Head of caudate nucleus (tissue), 42 donors: Measurements from ENCODE around the gene CRMP1.
"Not testable (repeated sequence)": the region's sequence is repeated elsewhere in the genome, so short reads cannot be mapped to it uniquely, and the experiment has no call there.

Experiments used
- DNase-seq, 42 donors: peaks; one replicate each; pipeline versions ENCODE4 v3.0.0 to v3.0.0-alpha.2; 2020 to 2021; ENCODE audit warnings: mixed read lengths in 7 of 42
- intact Hi-C: fragments of 100-400 bp; cut with DNase I; formaldehyde crosslinking; loops from one replicate; pipeline ENCODE4 v1.15.0; 2022

The CRMP1 gene

GRCh38 chr4:5837483-5837882 lies 55.4 kb downstream of the CRMP1 start:
- intact Hi-C loops, DNase-seq: not testable (repeated sequence)

GRCh38 chr4:5836943-5837342 lies 55.9 kb downstream of the CRMP1 start:
- DNase-seq: no peak
- intact Hi-C loops: no loop called here

- intact Hi-C loops: no loop called here
- no peak for DNase-seq
These were observed 64.9 kb downstream of the CRMP1 start for GRCh38 chr4:5828005-5828391.

GRCh38 chr4:5827108-5828004 lies 65.5 kb downstream of the CRMP1 start:
- no peak for DNase-seq
- intact Hi-C loops: no loop called here

GRCh38 chr4:5826437-5827107 lies 66.3 kb downstream of the CRMP1 start:
- intact Hi-C loops: no loop called here

GRCh38 chr4:5825321-5826041 lies 67.4 kb downstream of the CRMP1 start:
- intact Hi-C loops: no loop called here
- no peak for DNase-seq

More at GRCh38 chr4:5826437-5827107, 66.3 kb downstream of the CRMP1 start:
- DNase-seq: no peak

GRCh38 chr4:5824635-5825034 lies 68.3 kb downstream of the CRMP1 start:
- peak in 7 of 42 donors; percentile 14 to 49 (median 32) for DNase-seq
- intact Hi-C loops: no loop called here

- no peak for DNase-seq
- intact Hi-C loops: no loop called here
These were observed 68.7 kb downstream of the CRMP1 start for GRCh38 chr4:5824227-5824626.

GRCh38 chr4:5823542-5824211 lies 69.2 kb downstream of the CRMP1 start:
- intact Hi-C loops: no loop called here
- DNase-seq: no peak

GRCh38 chr4:5822619-5823018 lies 70.3 kb downstream of the CRMP1 start:
- no peak for DNase-seq
- intact Hi-C loops: no loop called here

GRCh38 chr4:5821665-5822358 lies 71.1 kb downstream of the CRMP1 start:
- peak in 16 of 42 donors; percentile 10 to 62 (median 40) for DNase-seq
- intact Hi-C loops: no loop called here

- intact Hi-C loops: no loop called here
- peak in 1 of 42 donors; percentile 2 for DNase-seq
These were observed 76.0 kb downstream of the CRMP1 start for GRCh38 chr4:5816851-5817375.

- DNase-seq: no peak
- intact Hi-C loops: no loop called here
These were observed 76.8 kb downstream of the CRMP1 start for GRCh38 chr4:5816101-5816500.

- no peak for DNase-seq
- intact Hi-C loops: no loop called here
These were observed 77.2 kb downstream of the CRMP1 start for GRCh38 chr4:5815641-5816040.

GRCh38 chr4:5814421-5814820 lies 78.5 kb downstream of the CRMP1 start:
- intact Hi-C loops: no loop called here
- DNase-seq: peak in 1 of 42 donors; percentile 15

- DNase-seq: no peak
- intact Hi-C loops: no loop called here
These were observed 79.0 kb downstream of the CRMP1 start for GRCh38 chr4:5813882-5814255.

- intact Hi-C loops: no loop called here
- DNase-seq: peak in 24 of 42 donors; percentile 13 to 77 (median 42)
These were observed 80.2 kb downstream of the CRMP1 start for GRCh38 chr4:5812506-5813229.

GRCh38 chr4:5812057-5812456 lies 80.8 kb downstream of the CRMP1 start:
- intact Hi-C loops: not testable (repeated sequence)
- peak in 1 of 42 donors; percentile 3 for DNase-seq
